Panc1 (cell line): ENCODE results near the gene IGFL4. TPM values are rescaled to one million over a fixed set of nuclear protein-coding genes. Genes with fewer than 3 reads are reported as not detected.

Experiments
- ATAC-seq: fragments of 200-7000 bp; cut with Tn5 transposase; 2 replicates; pipeline ENCODE4 v1.9.1; 2020; ENCODE audit warnings: mild to moderate bottlenecking, moderate library complexity
- BruUV-seq: library from RNA; stranded (reverse); fragments of 400-500 nt; replicated peaks from 2 replicates; lab custom pipeline; 2021; lab: Mats Ljungman, UMichigan
- CTCF ChIA-PET: fragments of 300-600 bp; sonication (Branson Sonifier 250); formaldehyde crosslinking; loops from one replicate; lab custom pipeline; 2022; ENCODE audit warnings: antibody characterized with exemption; lab: Charles Lee
- POLR2A ChIA-PET: fragments of 300-600 bp; sonication (Branson Sonifier 250); formaldehyde crosslinking; loops from one replicate; lab custom pipeline; 2022; ENCODE audit warnings: antibody characterized with exemption; lab: Charles Lee
- DNase-seq: peaks from one replicate; pipeline ENCODE4 v3.0.0-alpha.2; 2010; ENCODE audit warnings: low read depth, low spot score
- H3K27ac ChIP-seq: 2 replicates; pipeline ENCODE4 v1.5.1; 2011; ENCODE audit warnings: mild to moderate bottlenecking, low read length, inconsistent platforms
- H3K27me3 ChIP-seq: fragments of 200-500 bp; sonication (Bioruptor generic); 2 replicates; pipeline ENCODE4 v1.6.0; 2014; ENCODE audit warnings: low read length, inconsistent platforms; ENCODE audit not compliant: control insufficient read depth, insufficient read depth
- H3K36me3 ChIP-seq: fragments of 200-500 bp; sonication (Bioruptor generic); 2 replicates; pipeline ENCODE4 v1.5.1; 2014; ENCODE audit warnings: inconsistent platforms, mild to moderate bottlenecking, low read length, moderate library complexity; ENCODE audit not compliant: control insufficient read depth, insufficient read depth
- H3K4me1 ChIP-seq: 2 replicates; pipeline ENCODE4 v1.5.1; 2011; ENCODE audit warnings: inconsistent platforms, mild to moderate bottlenecking, low read length, moderate library complexity; ENCODE audit not compliant: control insufficient read depth, insufficient read depth
- H3K4me3 ChIP-seq, 2 experiments: 2 replicates each; pipeline ENCODE4 v1.5.1; 2011 to 2012; ENCODE audit warnings: low read depth in 2 of 2, low read length in 2 of 2, mild to moderate bottlenecking in 2 of 2, inconsistent platforms in 1 of 2, moderate library complexity in 1 of 2
- H3K9me3 ChIP-seq: fragments of 200-500 bp; sonication (Bioruptor generic); 2 replicates; pipeline ENCODE4 v1.5.1; 2014; ENCODE audit warnings: low read depth, mild to moderate bottlenecking, inconsistent platforms, low read length, moderate library complexity; ENCODE audit not compliant: control insufficient read depth, insufficient read depth
- CTCF ChIP-seq: fragments of 450-650 bp; IDR thresholded peaks from 2 replicates; pipeline ENCODE4 v1.5.1; 2017; ENCODE audit warnings: mild to moderate bottlenecking
- POLR2AphosphoS5 ChIP-seq: IDR thresholded peaks from 2 replicates; pipeline ENCODE4 v1.6.1; 2012; ENCODE audit warnings: mild to moderate bottlenecking, low read depth, low read length, moderate library complexity
- REST ChIP-seq, 2 experiments: IDR thresholded peaks; 2 replicates each; pipeline ENCODE4 v1.6.1; 2011 to 2012; ENCODE audit warnings: low read depth in 2 of 2, control low read depth in 1 of 2, low read length in 1 of 2, mild to moderate bottlenecking in 1 of 2, moderate library complexity in 1 of 2; ENCODE audit not compliant: insufficient read depth in 1 of 2
- SIN3A ChIP-seq: IDR thresholded peaks from 2 replicates; pipeline ENCODE4 v1.6.1; 2012; ENCODE audit warnings: low read depth, mild to moderate bottlenecking, low read length, moderate library complexity, borderline replicate concordance; ENCODE audit not compliant: insufficient read depth
- TCF7L2 ChIP-seq: IDR thresholded peaks from 2 replicates; pipeline ENCODE4 v1.6.1; 2011; ENCODE audit warnings: mild to moderate bottlenecking, low read depth, low read length, inconsistent platforms
- in situ Hi-C: cut with HindIII; loops from 2 replicates; pipeline ENCODE4 v1.10.0; 2016; ENCODE audit warnings: low sequenced_read_pairs, low pct_unique_long_range_greater_than_20kb
- intact Hi-C: fragments of 100-400 bp; cut with micrococcal nuclease; formaldehyde crosslinking; loops from one replicate; pipeline ENCODE4 v1.10.0; 2022; ENCODE audit not compliant: unreplicated experiment
- total RNA-seq: library from RNA; stranded (reverse); gene quantifications from one replicate; pipeline ENCODE4 v1.2.1, GENCODE V29; 2021; ENCODE audit not compliant: unreplicated experiment

The IGFL4 gene
- total RNA-seq, 1 experiment from 2014 or later: 0.39 TPM

GRCh38 chr19:46035546-46035945, 5.3 kb downstream of the IGFL4 start:
- H3K36me3 ChIP-seq: no peaks in the 10 kb centered on the region
- ChIA-PET POLR2A (no interaction called here), CTCF (no interaction called here)
- no peak for TF ChIP-seq TCF7L2
- TF ChIP-seq POLR2AphosphoS5: no peak
- TF ChIP-seq SIN3A: no peak
- no TSS peak for BruUV-seq
- in situ Hi-C loops: no loop called here
- H3K9me3 ChIP-seq: no peaks in the 10 kb centered on the region
- DNase-seq (no peak), ATAC-seq (no peak)
- H3K27ac ChIP-seq: no peak overlapping the region
- H3K4me3 ChIP-seq: no peak overlapping the region
- no peaks in the 10 kb centered on the region for H3K27me3 ChIP-seq
- intact Hi-C loops: no loop called here
- no peaks in the 10 kb centered on the region for H3K4me1 ChIP-seq

GRCh38 chr19:46033401-46033800, 7.4 kb downstream of the IGFL4 start:
- H3K36me3 ChIP-seq: no peaks in the 10 kb centered on the region
- intact Hi-C loops: no loop called here
- no peak for DNase-seq
- POLR2A ChIA-PET: interaction anchor here (0.6 kb wide), 1 partner anchor 122 kb away, joined by 4 read pairs; no protein-coding TSS in a partner anchor
- no peaks in the 10 kb centered on the region for H3K27me3 ChIP-seq
- no peaks in the 10 kb centered on the region for H3K9me3 ChIP-seq
- H3K4me1 ChIP-seq: no peaks in the 10 kb centered on the region
- H3K4me3 ChIP-seq: no peak overlapping the region
- no peak for ATAC-seq
- BruUV-seq: no TSS peak
- in situ Hi-C loops: no loop called here
- no peak overlapping the region for H3K27ac ChIP-seq
- CTCF ChIA-PET: interaction anchor here (1.7 to 1.8 kb wide), 2 partner anchors 44 to 45 kb away, joined by 4 to 5 read pairs; no protein-coding TSS in a partner anchor
- no peak for TF ChIP-seq CTCF
- no peak for TF ChIP-seq SIN3A
- no peak for TF ChIP-seq POLR2AphosphoS5
- no peak for TF ChIP-seq REST (IDR thresholded peaks at IDR 0.05; ENCODE audit: insufficient read depth in 1 of 2, low read depth in 2 of 2, low read length in 1 of 2)
- TF ChIP-seq TCF7L2: no peak

GRCh38 chr19:46032597-46033025, 8.2 kb downstream of the IGFL4 start:
- Histone ChIP-seq H3K27ac (no peak overlapping the region), H3K4me3 (no peak overlapping the region), H3K36me3 (no peaks in the 10 kb centered on the region), H3K9me3 (no peaks in the 10 kb centered on the region), H3K4me1 (no peaks in the 10 kb centered on the region), H3K27me3 (no peaks in the 10 kb centered on the region)
- no peak for TF ChIP-seq SIN3A
- no peak for TF ChIP-seq TCF7L2
- no peak for TF ChIP-seq CTCF
- TF ChIP-seq POLR2AphosphoS5: no peak
- no peak for TF ChIP-seq REST (IDR thresholded peaks at IDR 0.05; ENCODE audit: insufficient read depth in 1 of 2, low read depth in 2 of 2, low read length in 1 of 2)
- CTCF ChIA-PET: interaction anchor here (1.7 to 1.8 kb wide), 2 partner anchors 44 to 46 kb away, joined by 4 to 5 read pairs; no protein-coding TSS in a partner anchor
- BruUV-seq: no TSS peak
- no peak for DNase-seq
- in situ Hi-C loops (no loop called here), intact Hi-C loops (no loop called here)
- ATAC-seq: no peak
- POLR2A ChIA-PET: no interaction called here
